Dedifferentiated amniotic fluid mesenchymal stem cell (primary cell): ENCODE measurements around the gene SIGLEC11.

Experiments
- DNase-seq: peaks from one replicate; pipeline ENCODE4 v3.0.0-alpha.2; 2016; ENCODE audit errors: extremely low spot score

Gene SIGLEC11

GRCh38 chr19:49906879-49907564 is 54.0 kb downstream of the SIGLEC11 start:
- DNase-seq = no peak

DNA sequence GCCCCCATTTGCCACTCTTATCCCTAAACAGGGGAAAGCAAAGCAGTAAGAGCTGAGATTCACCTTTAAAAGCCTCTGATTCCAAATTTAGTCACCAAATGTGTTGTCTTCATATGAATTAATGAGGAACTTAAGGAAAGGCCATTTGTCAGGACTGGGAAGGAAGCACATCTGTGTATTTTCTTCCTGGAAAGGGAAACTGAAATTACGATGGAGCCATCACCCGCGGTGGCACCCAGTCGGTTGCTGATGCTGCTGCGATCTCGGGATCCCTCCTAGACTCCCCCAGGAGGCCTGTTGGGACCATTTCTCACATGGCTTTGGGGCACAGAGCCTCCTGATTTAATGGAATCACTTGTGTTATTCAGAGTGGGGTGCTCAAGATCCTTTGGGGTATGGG is 56.8 kb downstream of the SIGLEC11 start:
- DNase-seq = no peak
